Measurements from ENCODE around the gene PTPRD.
A peak's percentile ranks its signal among the peaks of the same experiment; 100 is the strongest.

Gene PTPRD

GRCh38 chr9:10612641-10613398, at the start of gene PTPRD:
PTPRD (minus strand) TSS chr9:10613002.
- DNase-seq: peak in 1 of 2 experiments; percentile 2

- no peak for DNase-seq
Measured at GRCh38 chr9:10661994-10662393, 49.2 kb upstream of the PTPRD start.

- DNase-seq: no peak
Measured at GRCh38 chr9:10661376-10661775, 48.6 kb upstream of the PTPRD start.

- no peak for DNase-seq
Measured at GRCh38 chr9:10651012-10651411, 38.2 kb upstream of the PTPRD start.

- no peak for DNase-seq
Measured at GRCh38 chr9:10649076-10649475, 36.3 kb upstream of the PTPRD start.

GRCh38 chr9:10633785-10634184, 21.0 kb upstream of the PTPRD start:
- no peak for DNase-seq

- no peak for DNase-seq
Measured at GRCh38 chr9:10614196-10614800, 1.5 kb upstream of the PTPRD start.

GRCh38 chr9:10613419-10613818, 617 bp upstream of the PTPRD start:
- DNase-seq: no peak

- DNase-seq: no peak
Measured at GRCh38 chr9:10605388-10605787, 7.4 kb downstream of the PTPRD start.

- DNase-seq: no peak
Measured at GRCh38 chr9:10604927-10605326, 7.9 kb downstream of the PTPRD start.

- DNase-seq: no peak
Measured at GRCh38 chr9:10597801-10598200, 15.0 kb downstream of the PTPRD start.

GRCh38 chr9:10594482-10594881, 18.3 kb downstream of the PTPRD start:
- no peak for DNase-seq

GRCh38 chr9:10586407-10586806, 26.4 kb downstream of the PTPRD start:
- no peak for DNase-seq

GRCh38 chr9:10571699-10572098, 41.1 kb downstream of the PTPRD start:
- no peak for DNase-seq

GRCh38 chr9:10566848-10567247, 46.0 kb downstream of the PTPRD start:
- DNase-seq: no peak

- no peak for DNase-seq
Measured at GRCh38 chr9:10562581-10563343, 50.0 kb downstream of the PTPRD start.

GRCh38 chr9:10548348-10548747, 64.5 kb downstream of the PTPRD start:
- no peak for DNase-seq

- no peak for DNase-seq
Measured at GRCh38 chr9:10538073-10538472, 74.7 kb downstream of the PTPRD start.

GRCh38 chr9:10534850-10535249, 78.0 kb downstream of the PTPRD start:
- DNase-seq: no peak

GRCh38 chr9:10525972-10526371, 86.8 kb downstream of the PTPRD start:
- DNase-seq: no peak

- no peak for DNase-seq
Measured at GRCh38 chr9:10523164-10523563, 89.6 kb downstream of the PTPRD start.

- DNase-seq: no peak
Measured at GRCh38 chr9:10512144-10512543, 100.7 kb downstream of the PTPRD start.

GRCh38 chr9:10488937-10489336, 123.9 kb downstream of the PTPRD start:
- no peak for DNase-seq

GRCh38 chr9:10479172-10479571, 133.6 kb downstream of the PTPRD start:
- DNase-seq: no peak

Measured in SW 1271 (cell line).